A549 (cell line): ENCODE data around the gene CDK14.

Experiments used
- CHD4 ChIP-seq: fragments of 200-600 bp; sonication (generic); IDR thresholded peaks from 2 replicates; pipeline ENCODE4 v1.6.1; 2016; ENCODE audit warnings: antibody characterized with exemption, mild to moderate bottlenecking, borderline replicate concordance
- CTCF ChIP-seq: fragments of >200 bp; sonication (Bioruptor Twin); formaldehyde crosslinking; IDR thresholded peaks from 3 replicates; pipeline ENCODE4 v1.5.1; 2016
- JUN ChIP-seq, 2 experiments: fragments of >200 bp; sonication (Bioruptor Twin); formaldehyde crosslinking; IDR thresholded peaks; 2 replicates in 1 of 2; 3 replicates in 1 of 2; pipeline ENCODE4 v1.6.1; 2016 to 2017
- POLR2A ChIP-seq: IDR thresholded peaks from 2 replicates; pipeline ENCODE4 v1.6.1; 2012; ENCODE audit warnings: mild to moderate bottlenecking, low read length
- RAD21 ChIP-seq, 2 experiments: fragments of >200 bp in 1 of 2; sonication (Bioruptor Twin) in 1 of 2; formaldehyde crosslinking in 1 of 2; IDR thresholded peaks in 1 of 2; conservative IDR thresholded peaks in 1 of 2; 2 replicates in 1 of 2; 3 replicates in 1 of 2; pipeline ENCODE4 v1.6.1; 2012 to 2018; ENCODE audit warnings: inconsistent platforms in 1 of 2
- USF2 ChIP-seq: fragments of 450-650 bp; IDR thresholded peaks from 2 replicates; pipeline ENCODE4 v1.6.1; 2014; ENCODE audit warnings: antibody characterized with exemption

GRCh38 chr7:90728568-90728967 is 132.4 kb downstream of the CDK14 start:
- TF ChIP-seq USF2 (no peak), CTCF (no peak), CHD4 (no peak), RAD21 (conservative IDR thresholded peaks at IDR 0.05 in 1 of 2, IDR thresholded peaks at IDR 0.05 in 1 of 2) (no peak), JUN (IDR thresholded peaks at IDR 0.05) (no peak), POLR2A (no peak)
